ENCODE measurements around the gene PRMT7.
"Not testable (repeated sequence)": the region's sequence is repeated elsewhere in the genome, so short reads cannot be mapped to it uniquely, and the experiment has no call there.

The PRMT7 gene

GRCh38 chr16:68283801-68284598, 26.8 kb upstream of the PRMT7 start:
- no peak for TF ChIP-seq CTCF (IDR thresholded peaks at IDR 0.05; ENCODE audit: insufficient read depth, low read depth, low read length, missing control alignments)
- no peak overlapping the region for H3K4me3 ChIP-seq (ENCODE audit: low read length)
- no peak for DNase-seq (ENCODE audit: low read depth)

GRCh38 chr16:68284847-68285246, 26.0 kb upstream of the PRMT7 start:
- TF ChIP-seq CTCF (IDR thresholded peaks at IDR 0.05; ENCODE audit: insufficient read depth, low read depth, low read length, missing control alignments): no peak
- no peak for DNase-seq (ENCODE audit: low read depth)
- no peak overlapping the region for H3K4me3 ChIP-seq (ENCODE audit: low read length)

GRCh38 chr16:68285683-68286082, 25.1 kb upstream of the PRMT7 start:
- no peak for TF ChIP-seq CTCF (IDR thresholded peaks at IDR 0.05; ENCODE audit: insufficient read depth, low read depth, low read length, missing control alignments)
- DNase-seq (ENCODE audit: low read depth): no peak
- no peak overlapping the region for H3K4me3 ChIP-seq (ENCODE audit: low read length)

- DNase-seq (ENCODE audit: low read depth): no peak
- no peak overlapping the region for H3K4me3 ChIP-seq (ENCODE audit: low read length)
- no peak for TF ChIP-seq CTCF (IDR thresholded peaks at IDR 0.05; ENCODE audit: insufficient read depth, low read depth, low read length, missing control alignments)
These were observed 24.4 kb upstream of the PRMT7 start for GRCh38 chr16:68286153-68287074.

GRCh38 chr16:68287276-68288251, 23.3 kb upstream of the PRMT7 start:
- peak; percentile 67 for DNase-seq (ENCODE audit: low read depth)
- no peak overlapping the region for H3K4me3 ChIP-seq (ENCODE audit: low read length)
- no peak for TF ChIP-seq CTCF (IDR thresholded peaks at IDR 0.05; ENCODE audit: insufficient read depth, low read depth, low read length, missing control alignments)

GRCh38 chr16:68288252-68288650, 22.6 kb upstream of the PRMT7 start:
- no peak overlapping the region for H3K4me3 ChIP-seq (ENCODE audit: low read length)
- TF ChIP-seq CTCF (IDR thresholded peaks at IDR 0.05; ENCODE audit: insufficient read depth, low read depth, low read length, missing control alignments): no peak
- no peak for DNase-seq (ENCODE audit: low read depth)

- not testable (repeated sequence) for DNase-seq (ENCODE audit: low read depth); H3K4me3 ChIP-seq (ENCODE audit: low read length)
These were observed 22.0 kb upstream of the PRMT7 start for GRCh38 chr16:68288796-68289195.

Measured in epithelial cell of esophagus (primary cell).